Activated CD4-positive, alpha-beta T cell treated with anti-CD3 and anti-CD28 coated beads for 1 hour (primary cell): Measurements from ENCODE around the gene LYRM4.

Experiments used
- DNase-seq: peaks from one replicate; pipeline ENCODE4 v3.0.0-alpha.2; 2020

Gene LYRM4

GRCh38 chr6:5116243-5116991 is 144.3 kb downstream of the LYRM4 start:
- DNase-seq: no peak

- DNase-seq: no peak
Measured at GRCh38 chr6:5115168-5115567, 145.6 kb downstream of the LYRM4 start.

DNA sequence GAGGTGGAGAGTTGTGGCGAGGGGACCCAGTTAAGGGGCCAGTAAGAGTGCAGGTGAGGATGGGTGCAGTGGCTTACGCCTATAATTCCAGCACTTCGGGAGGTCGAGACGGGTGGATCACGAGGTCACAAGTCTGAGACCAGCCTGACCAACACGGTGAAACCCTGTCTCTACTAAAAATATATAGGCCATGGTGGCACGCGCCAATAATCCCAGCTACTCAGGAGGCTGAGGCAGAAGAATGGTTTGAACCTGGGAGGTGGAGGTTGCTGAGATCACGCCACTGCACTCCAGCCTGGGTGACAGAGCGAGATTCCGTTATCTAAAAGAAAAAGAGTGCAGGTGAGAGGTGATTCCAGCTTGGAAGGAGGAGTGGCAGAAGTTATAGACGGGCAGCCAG is 147.7 kb downstream of the LYRM4 start:
- DNase-seq: no peak

DNA sequence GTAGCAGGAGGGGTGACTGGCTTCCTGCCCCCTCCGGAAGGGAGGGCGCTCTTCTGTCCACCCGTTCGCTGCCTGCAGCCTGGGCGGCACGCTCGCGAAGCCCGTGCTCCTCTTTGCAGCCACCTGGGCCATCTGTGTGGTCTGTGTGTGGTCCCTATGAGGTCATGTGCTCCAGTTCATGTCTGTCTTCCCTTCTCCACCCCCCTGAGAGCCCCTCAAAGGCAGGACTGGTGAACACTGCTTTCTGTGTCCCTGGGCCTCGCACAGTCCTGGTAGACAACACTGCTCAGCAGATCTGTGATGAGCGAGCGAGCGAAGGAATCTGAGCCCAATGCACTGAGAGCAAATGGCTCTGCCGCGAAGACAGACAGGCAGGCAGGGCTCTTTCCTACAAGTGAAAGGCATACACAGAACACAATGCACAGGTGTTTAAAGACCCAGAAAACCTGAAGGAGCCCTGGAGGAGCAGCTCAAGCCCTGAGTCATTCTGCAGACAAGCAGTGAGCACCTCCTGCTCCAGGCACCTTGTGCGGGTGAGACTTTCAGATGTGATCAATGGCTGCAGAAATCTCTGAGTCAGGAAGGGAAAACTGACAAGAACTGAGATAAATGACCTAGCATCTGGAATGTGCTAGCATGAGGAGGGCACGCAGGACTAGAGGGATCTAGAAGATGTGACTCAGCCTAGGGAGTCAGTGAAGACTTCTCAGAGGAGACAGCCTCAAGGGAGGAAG is 148.5 kb downstream of the LYRM4 start:
- no peak for DNase-seq

DNA sequence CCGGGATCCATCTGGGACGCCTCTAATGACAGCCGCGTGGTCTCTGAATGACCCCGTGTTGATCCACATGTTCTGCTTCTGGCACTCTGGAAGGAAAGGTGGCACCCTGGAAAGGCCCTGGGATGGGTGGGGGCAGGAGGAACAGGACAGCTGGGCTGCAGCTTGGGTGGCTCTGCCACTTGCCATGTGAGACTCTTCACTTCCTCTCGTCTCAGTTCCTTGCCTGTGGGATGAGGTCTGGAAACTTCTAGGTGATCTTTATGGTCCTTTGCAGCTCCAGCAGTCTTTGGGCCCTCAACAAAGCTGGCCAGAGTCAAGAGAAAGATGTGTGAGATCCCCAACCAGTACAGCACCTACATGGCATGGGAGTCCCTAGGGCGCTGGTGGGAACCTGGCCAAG is 149.1 kb downstream of the LYRM4 start:
- no peak for DNase-seq

- no peak for DNase-seq
Measured at GRCh38 chr6:5110246-5110645, 150.5 kb downstream of the LYRM4 start.

DNA sequence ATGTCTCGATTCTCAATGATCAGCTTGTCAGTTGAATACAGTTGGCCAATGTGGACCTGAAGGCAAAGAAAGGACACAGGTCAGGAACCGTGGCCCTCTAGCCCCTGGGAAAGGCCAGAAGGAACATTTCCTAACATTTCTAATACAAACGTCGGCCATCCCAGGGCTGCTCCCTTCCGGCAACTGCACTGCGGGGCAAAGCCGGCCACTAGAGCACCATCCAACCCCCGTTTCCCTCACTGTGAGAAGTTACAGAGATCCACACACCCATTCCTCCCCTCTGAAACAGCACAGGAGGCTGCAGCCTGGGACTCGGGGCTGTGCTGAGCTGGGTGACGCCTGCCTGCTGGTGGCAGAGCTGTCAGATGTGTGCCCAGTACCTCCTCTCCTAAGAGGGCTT is 151.3 kb downstream of the LYRM4 start:
- DNase-seq: no peak

- DNase-seq: no peak
Measured at GRCh38 chr6:5108536-5109150, 152.1 kb downstream of the LYRM4 start.

- DNase-seq: no peak
Measured at GRCh38 chr6:5108068-5108467, 152.7 kb downstream of the LYRM4 start.

DNA sequence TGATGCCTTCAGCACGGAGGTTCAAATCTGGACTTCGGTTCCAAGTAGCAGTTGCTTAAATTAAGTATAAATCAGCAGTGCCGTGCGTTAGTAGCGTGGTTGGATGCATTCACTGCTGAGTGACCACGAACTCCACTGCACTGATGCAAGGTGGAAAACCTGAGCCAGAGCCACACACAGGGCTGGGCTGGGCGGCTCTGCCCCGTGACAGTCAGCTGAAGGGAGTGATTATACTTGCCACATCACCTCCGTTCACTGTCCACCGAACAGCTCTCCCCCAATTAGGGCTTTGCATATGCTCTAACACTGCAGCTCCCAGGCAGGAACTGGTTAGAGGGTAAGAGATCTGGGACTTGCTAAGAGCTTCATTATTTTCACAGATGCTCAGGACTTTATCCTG is 153.4 kb downstream of the LYRM4 start:
- no peak for DNase-seq

DNA sequence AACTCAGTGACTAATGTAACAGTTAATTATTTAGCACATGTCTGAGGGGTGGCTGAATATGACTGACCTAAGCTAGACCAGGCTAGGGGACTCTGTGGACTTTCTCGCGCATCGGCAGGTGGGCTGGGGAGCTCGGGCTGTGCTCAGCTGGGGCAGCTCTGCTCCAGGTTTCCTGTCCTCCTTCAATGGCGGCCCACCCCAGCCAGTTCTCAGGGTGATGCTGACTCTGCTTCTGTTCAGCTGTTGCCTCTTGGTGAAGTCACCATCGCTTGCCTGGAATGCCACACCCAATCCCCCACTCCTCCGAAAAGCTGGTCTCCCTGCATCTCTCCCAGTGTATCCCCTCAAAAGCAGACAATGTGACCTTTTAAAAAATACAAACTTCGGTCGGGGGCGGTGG is 155.6 kb downstream of the LYRM4 start:
- no peak for DNase-seq

DNA sequence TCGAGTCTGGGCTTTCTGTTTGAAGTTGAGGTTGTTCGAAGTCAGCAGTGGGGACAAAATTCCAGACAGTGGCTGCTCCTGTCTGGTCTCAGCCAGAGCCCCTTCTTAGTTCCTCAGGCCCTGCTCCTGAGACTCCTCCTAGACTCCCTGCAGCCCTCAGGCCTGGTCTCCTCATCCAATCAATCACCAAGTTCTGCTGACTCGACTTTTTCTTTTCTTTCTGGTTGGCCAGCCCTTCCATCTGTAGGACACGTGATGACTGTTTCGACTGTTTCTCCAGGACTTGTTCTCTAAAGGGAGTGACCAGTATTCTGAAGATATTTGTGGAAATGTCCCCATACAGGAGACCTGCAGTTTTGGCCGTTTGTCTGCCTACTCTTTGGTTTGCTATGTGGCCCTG is 156.1 kb downstream of the LYRM4 start:
- no peak for DNase-seq

GRCh38 chr6:5103250-5103649 is 157.5 kb downstream of the LYRM4 start:
- no peak for DNase-seq

GRCh38 chr6:5102267-5102970 is 158.3 kb downstream of the LYRM4 start:
- DNase-seq: no peak

- DNase-seq: no peak
Measured at GRCh38 chr6:5100806-5101205, 159.9 kb downstream of the LYRM4 start.

DNA sequence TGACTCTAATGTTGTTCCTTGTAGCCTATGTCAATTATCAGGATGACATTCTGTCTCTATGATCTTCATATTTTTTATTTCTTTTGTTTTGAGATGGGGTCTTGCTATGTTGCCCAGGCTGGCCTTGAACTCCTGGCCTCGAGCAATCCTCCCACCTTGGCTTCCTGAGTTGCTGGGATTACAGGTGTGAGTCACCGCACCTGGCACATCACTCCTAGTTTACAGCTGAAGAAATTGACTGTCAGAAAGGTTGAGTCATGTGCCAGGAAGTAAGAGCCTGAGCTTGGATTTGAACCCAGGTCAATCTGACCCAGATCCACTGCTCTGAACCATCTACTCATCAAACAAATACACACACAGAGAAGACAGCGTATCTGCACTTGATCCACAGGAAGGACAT is 161.2 kb downstream of the LYRM4 start:
- no peak for DNase-seq

GRCh38 chr6:5098501-5099270 is 162.1 kb downstream of the LYRM4 start:
- DNase-seq: no peak

GRCh38 chr6:5096482-5096881 is 164.3 kb downstream of the LYRM4 start:
- DNase-seq: no peak

- no peak for DNase-seq
Measured at GRCh38 chr6:5095236-5095635, 165.5 kb downstream of the LYRM4 start.

GRCh38 chr6:5094327-5094726 is 166.4 kb downstream of the LYRM4 start:
- DNase-seq: no peak

- no peak for DNase-seq
Measured at GRCh38 chr6:5093231-5094015, 167.3 kb downstream of the LYRM4 start.
